22Rv1 (cell line): ENCODE data around the gene DSCAML1.

Source experiments
- H3K27ac ChIP-seq: fragments of 450-650 bp; 2 replicates; pipeline ENCODE4 v1.5.1; 2017
- ZFX ChIP-seq: fragments of 450-650 bp; IDR thresholded peaks from 2 replicates; pipeline ENCODE4 v1.6.1; 2017; ENCODE audit warnings: antibody characterized with exemption, borderline replicate concordance
- TF ChIP-seq, protein P1 (sequence below): fragments of 450-650 bp; IDR thresholded peaks from 2 replicates; pipeline ENCODE4 v1.5.1; 2017; ENCODE audit warnings: mild to moderate bottlenecking

The DSCAML1 gene, protein sequence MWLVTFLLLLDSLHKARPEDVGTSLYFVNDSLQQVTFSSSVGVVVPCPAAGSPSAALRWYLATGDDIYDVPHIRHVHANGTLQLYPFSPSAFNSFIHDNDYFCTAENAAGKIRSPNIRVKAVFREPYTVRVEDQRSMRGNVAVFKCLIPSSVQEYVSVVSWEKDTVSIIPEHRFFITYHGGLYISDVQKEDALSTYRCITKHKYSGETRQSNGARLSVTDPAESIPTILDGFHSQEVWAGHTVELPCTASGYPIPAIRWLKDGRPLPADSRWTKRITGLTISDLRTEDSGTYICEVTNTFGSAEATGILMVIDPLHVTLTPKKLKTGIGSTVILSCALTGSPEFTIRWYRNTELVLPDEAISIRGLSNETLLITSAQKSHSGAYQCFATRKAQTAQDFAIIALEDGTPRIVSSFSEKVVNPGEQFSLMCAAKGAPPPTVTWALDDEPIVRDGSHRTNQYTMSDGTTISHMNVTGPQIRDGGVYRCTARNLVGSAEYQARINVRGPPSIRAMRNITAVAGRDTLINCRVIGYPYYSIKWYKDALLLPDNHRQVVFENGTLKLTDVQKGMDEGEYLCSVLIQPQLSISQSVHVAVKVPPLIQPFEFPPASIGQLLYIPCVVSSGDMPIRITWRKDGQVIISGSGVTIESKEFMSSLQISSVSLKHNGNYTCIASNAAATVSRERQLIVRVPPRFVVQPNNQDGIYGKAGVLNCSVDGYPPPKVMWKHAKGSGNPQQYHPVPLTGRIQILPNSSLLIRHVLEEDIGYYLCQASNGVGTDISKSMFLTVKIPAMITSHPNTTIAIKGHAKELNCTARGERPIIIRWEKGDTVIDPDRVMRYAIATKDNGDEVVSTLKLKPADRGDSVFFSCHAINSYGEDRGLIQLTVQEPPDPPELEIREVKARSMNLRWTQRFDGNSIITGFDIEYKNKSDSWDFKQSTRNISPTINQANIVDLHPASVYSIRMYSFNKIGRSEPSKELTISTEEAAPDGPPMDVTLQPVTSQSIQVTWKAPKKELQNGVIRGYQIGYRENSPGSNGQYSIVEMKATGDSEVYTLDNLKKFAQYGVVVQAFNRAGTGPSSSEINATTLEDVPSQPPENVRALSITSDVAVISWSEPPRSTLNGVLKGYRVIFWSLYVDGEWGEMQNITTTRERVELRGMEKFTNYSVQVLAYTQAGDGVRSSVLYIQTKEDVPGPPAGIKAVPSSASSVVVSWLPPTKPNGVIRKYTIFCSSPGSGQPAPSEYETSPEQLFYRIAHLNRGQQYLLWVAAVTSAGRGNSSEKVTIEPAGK (N-terminal part only)

GRCh38 chr11:117796872-117797529 lies at the start of gene DSCAML1:
Gene DSCAML1, minus strand, starts transcription at chr11:117797216. Its CDS starts 137 bp downstream, at chr11:117797079.
- no peak for TF ChIP-seq ZFX
- TF ChIP-seq, protein P1, sequence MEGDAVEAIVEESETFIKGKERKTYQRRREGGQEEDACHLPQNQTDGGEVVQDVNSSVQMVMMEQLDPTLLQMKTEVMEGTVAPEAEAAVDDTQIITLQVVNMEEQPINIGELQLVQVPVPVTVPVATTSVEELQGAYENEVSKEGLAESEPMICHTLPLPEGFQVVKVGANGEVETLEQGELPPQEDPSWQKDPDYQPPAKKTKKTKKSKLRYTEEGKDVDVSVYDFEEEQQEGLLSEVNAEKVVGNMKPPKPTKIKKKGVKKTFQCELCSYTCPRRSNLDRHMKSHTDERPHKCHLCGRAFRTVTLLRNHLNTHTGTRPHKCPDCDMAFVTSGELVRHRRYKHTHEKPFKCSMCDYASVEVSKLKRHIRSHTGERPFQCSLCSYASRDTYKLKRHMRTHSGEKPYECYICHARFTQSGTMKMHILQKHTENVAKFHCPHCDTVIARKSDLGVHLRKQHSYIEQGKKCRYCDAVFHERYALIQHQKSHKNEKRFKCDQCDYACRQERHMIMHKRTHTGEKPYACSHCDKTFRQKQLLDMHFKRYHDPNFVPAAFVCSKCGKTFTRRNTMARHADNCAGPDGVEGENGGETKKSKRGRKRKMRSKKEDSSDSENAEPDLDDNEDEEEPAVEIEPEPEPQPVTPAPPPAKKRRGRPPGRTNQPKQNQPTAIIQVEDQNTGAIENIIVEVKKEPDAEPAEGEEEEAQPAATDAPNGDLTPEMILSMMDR, result no peak
- H3K27ac ChIP-seq, result no peak within 1 kb of the TSS

DNA sequence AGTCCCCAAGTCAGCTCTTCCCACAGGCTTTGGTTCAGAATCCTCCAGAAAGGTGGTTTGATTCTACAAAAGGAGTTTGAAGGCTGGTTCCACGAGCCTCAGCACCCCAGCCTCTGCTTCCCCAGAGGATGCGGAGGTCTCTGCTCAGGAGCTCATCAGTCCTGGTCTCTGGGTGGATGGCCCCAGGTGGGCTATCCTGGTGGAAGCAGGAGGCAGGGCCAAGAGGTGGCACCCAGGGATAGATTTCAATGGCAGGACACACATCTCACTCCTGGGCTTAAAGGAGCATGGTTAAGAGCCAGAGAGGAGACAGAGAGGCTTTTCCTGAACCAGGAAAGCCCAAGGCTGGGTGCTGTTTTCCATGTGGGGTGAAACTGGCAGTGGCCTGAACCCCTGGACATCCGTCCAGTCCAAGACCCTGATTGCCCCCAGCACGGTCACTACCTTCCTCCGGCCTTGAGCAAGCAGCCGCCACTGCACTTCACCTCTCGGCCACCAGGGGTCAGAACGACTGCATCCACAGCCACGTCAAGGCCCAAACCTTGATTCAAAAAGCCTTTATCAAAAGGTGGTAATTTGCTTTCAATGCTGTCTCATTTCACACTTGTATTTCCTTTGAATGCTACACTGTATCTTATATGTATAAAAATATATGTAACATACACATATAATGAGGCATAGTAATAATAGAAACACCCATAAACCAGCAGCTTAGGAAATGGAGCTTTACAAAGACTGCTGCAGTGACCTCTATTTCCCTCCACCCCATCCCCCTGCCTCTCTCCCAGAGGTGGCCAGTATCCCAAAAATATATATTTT lies 46.9 kb upstream of the DSCAML1 start:
- H3K27ac ChIP-seq, result no peak overlapping the region
- TF ChIP-seq ZFX, result no peak
- TF ChIP-seq, protein P1, result peak; percentile 95

- no peak overlapping the region for H3K27ac ChIP-seq
- TF ChIP-seq, protein P1, result no peak
- TF ChIP-seq ZFX, result no peak
Observed at GRCh38 chr11:117842131-117842941, 45.3 kb upstream of the DSCAML1 start.

DNA sequence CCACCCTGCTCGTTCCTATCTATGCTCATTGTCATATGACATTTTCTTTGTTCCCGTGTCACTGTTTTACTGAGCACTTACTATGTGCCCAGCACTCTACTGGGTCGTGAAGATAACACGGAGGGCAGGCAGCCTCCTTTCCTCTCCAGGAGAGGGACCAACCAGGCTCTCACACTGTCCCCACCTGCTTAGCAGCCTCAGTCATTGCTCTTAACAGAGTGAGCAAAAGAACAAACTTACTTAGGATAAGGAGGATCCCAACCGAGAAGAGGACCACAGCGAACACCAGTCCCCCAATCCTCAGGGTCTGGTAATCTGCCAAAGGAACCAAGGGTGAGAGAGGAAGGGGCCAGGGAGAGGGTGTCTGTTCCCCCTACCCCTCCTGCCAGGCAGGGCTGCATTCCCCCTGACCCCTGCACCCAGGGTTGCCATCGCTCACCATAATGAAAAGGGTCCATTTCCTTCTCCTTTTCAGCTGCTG lies 44.6 kb upstream of the DSCAML1 start:
- TF ChIP-seq, protein P1, result no peak
- TF ChIP-seq ZFX, result no peak
- H3K27ac ChIP-seq, result no peak overlapping the region

GRCh38 chr11:117840881-117841550 lies 44.0 kb upstream of the DSCAML1 start:
- TF ChIP-seq, protein P1, result no peak
- no peak for TF ChIP-seq ZFX
- H3K27ac ChIP-seq, result no peak overlapping the region
